HG03103 (cell line): ENCODE measurements around the gene ARF5.
A peak's percentile ranks its signal among the peaks of the same experiment; 100 is the strongest.
"Not testable (repeated sequence)": the region's sequence is repeated elsewhere in the genome, so short reads cannot be mapped to it uniquely, and the experiment has no call there.

Source experiments
- ATAC-seq: cut with Tn5 transposase; IDR thresholded peaks from one replicate; pipeline ENCODE4 v1.9.1; 2021; ENCODE audit warnings: low read depth; ENCODE audit not compliant: unreplicated experiment

The ARF5 gene

GRCh38 chr7:127588019-127588696 is at the start of gene ARF5:
TSS of gene ARF5 (plus strand) at chr7:127588411. CDS start at chr7:127588499, 88 bp downstream.
- peak; percentile 64 for ATAC-seq

- no peak for ATAC-seq
These were observed 49.1 kb upstream of the ARF5 start for GRCh38 chr7:127539116-127539515.

- ATAC-seq, result not testable (repeated sequence)
These were observed 47.8 kb upstream of the ARF5 start for GRCh38 chr7:127540461-127540860.

GRCh38 chr7:127541548-127541947 is 46.7 kb upstream of the ARF5 start:
- no peak for ATAC-seq

- ATAC-seq, result no peak
These were observed 41.9 kb upstream of the ARF5 start for GRCh38 chr7:127546313-127546712.

GRCh38 chr7:127550247-127550646 is 38.0 kb upstream of the ARF5 start:
- ATAC-seq, result no peak

- ATAC-seq, result no peak
These were observed 36.3 kb upstream of the ARF5 start for GRCh38 chr7:127551941-127552340.

GRCh38 chr7:127556404-127556803 is 31.8 kb upstream of the ARF5 start:
- ATAC-seq, result no peak

- ATAC-seq, result no peak
These were observed 30.4 kb upstream of the ARF5 start for GRCh38 chr7:127557803-127558202.

GRCh38 chr7:127566242-127566641 is 22.0 kb upstream of the ARF5 start:
- no peak for ATAC-seq

GRCh38 chr7:127568034-127568433 is 20.2 kb upstream of the ARF5 start:
- not testable (repeated sequence) for ATAC-seq

- no peak for ATAC-seq
These were observed 16.3 kb upstream of the ARF5 start for GRCh38 chr7:127571741-127572505.

- ATAC-seq, result no peak
These were observed 10.1 kb upstream of the ARF5 start for GRCh38 chr7:127578036-127578684.

- ATAC-seq, result no peak
These were observed 9.4 kb upstream of the ARF5 start for GRCh38 chr7:127578711-127579275.

GRCh38 chr7:127580612-127581011 is 7.6 kb upstream of the ARF5 start:
- no peak for ATAC-seq

- ATAC-seq, result no peak
These were observed 6.5 kb upstream of the ARF5 start for GRCh38 chr7:127581716-127582115.

GRCh38 chr7:127582361-127582760 is 5.8 kb upstream of the ARF5 start:
- no peak for ATAC-seq

- ATAC-seq, result no peak
These were observed 3.6 kb upstream of the ARF5 start for GRCh38 chr7:127584648-127585043.

- ATAC-seq, result peak; percentile 74
These were observed 2.9 kb upstream of the ARF5 start, which contains the start of gene GCC1 for GRCh38 chr7:127585044-127585953. TSS of gene GCC1 (minus strand) at chr7:127585596. CDS start at chr7:127585182, 414 bp downstream.

- no peak for ATAC-seq
These were observed 1.9 kb upstream of the ARF5 start for GRCh38 chr7:127586346-127586745.
